ENCODE measurements around the gene ERN2.

DNA sequence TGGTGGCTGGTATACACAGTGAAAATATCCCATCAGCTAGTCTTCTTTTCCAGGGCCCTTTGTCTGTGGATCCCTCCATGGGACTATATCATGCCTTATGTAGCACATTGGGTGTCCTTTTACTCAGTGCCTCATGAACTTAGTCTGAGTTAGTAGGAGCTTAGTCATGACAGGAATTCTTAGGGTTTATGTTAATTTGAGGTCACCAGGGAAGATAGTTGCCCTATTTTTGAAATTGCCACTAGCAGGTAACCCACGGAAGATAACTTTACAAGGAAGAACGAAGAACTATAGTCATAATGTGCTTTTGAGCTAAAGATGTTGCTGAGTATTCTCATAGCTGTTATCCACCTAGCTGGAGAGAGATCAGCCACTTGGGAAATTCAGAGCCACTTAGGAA, 49.1 kb downstream of the ERN2 start:
- TF ChIP-seq, protein P1, sequence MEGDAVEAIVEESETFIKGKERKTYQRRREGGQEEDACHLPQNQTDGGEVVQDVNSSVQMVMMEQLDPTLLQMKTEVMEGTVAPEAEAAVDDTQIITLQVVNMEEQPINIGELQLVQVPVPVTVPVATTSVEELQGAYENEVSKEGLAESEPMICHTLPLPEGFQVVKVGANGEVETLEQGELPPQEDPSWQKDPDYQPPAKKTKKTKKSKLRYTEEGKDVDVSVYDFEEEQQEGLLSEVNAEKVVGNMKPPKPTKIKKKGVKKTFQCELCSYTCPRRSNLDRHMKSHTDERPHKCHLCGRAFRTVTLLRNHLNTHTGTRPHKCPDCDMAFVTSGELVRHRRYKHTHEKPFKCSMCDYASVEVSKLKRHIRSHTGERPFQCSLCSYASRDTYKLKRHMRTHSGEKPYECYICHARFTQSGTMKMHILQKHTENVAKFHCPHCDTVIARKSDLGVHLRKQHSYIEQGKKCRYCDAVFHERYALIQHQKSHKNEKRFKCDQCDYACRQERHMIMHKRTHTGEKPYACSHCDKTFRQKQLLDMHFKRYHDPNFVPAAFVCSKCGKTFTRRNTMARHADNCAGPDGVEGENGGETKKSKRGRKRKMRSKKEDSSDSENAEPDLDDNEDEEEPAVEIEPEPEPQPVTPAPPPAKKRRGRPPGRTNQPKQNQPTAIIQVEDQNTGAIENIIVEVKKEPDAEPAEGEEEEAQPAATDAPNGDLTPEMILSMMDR (IDR thresholded peaks at IDR 0.05): no peak
- TF ChIP-seq POLR2A (IDR thresholded peaks at IDR 0.05): no peak

Measured in body of pancreas (tissue), 4 donors.